ENCODE results near the gene NEU2.

GRCh38 chr2:233081232-233081730, 48.8 kb downstream of the NEU2 start:
- no peak for TF ChIP-seq POLR2AphosphoS5 (IDR thresholded peaks at IDR 0.05)
- TF ChIP-seq CTCF (IDR thresholded peaks at IDR 0.05) = no peak

Measured in upper lobe of left lung (tissue), 4 donors.